K562 (cell line): ENCODE results near the gene BRD3. TPM values are rescaled to one million over a fixed set of nuclear protein-coding genes. Genes with fewer than 3 reads are reported as not detected.

Experiments
- ATAC-seq: fragments of 200-7000 bp; cut with Tn5 transposase; 3 replicates; pipeline ENCODE4 v1.9.1; 2020; ENCODE audit warnings: moderate library complexity
- BruUV-seq: library from RNA; stranded (reverse); fragments of 400-500 nt; replicated peaks from 2 replicates; lab custom pipeline; 2021; lab: Mats Ljungman, UMichigan
- CTCF ChIA-PET: fragments of 300-600 bp; formaldehyde crosslinking; extraction: SDS; loops from one replicate; lab custom pipeline; 2021; ENCODE audit warnings: low intra/inter-chr PET ratio; lab: Yijun Ruan, JAX
- POLR2A ChIA-PET: fragments of 300-600, 350-650 bp; sonication (Branson Sonifier 250); formaldehyde crosslinking; extraction: SDS; loops from one replicate; lab custom pipeline; 2021; ENCODE audit warnings: antibody characterized with exemption, inconsistent platforms; lab: Yijun Ruan, JAX
- DNase-seq, 4 experiments: peaks; one replicate each; pipeline versions ENCODE4 v3.0.0 to v3.0.0-alpha.2; 2011 to 2018; ENCODE audit warnings: low spot score in 3 of 4, mixed read lengths in 3 of 4; ENCODE audit errors: extremely low read depth in 1 of 4
- FAIRE-seq: peaks from 2 replicates; lab custom pipeline; 2011; peaks lifted over from hg19 to GRCh38; lab: Jason Lieb, UNC
- H2AFZ ChIP-seq: 2 replicates; pipeline ENCODE4 v1.6.0; 2011; ENCODE audit warnings: low read depth, low read length, control low read depth, inconsistent platforms
- H3K27ac ChIP-seq: fragments of 200-600 bp; 3 replicates; pipeline ENCODE4 v1.8.0; 2011; ENCODE audit warnings: low read depth, mild to moderate bottlenecking, control low read depth, inconsistent platforms, low read length, moderate library complexity, mixed read lengths; ENCODE audit errors: extremely low read depth
- H3K27me3 ChIP-seq, 2 experiments: fragments of 300-600 bp in 1 of 2; 2 replicates in 1 of 2; 3 replicates in 1 of 2; pipeline versions ENCODE4 v1.6.0 to v1.8.0; 2011; ENCODE audit warnings: inconsistent platforms in 2 of 2, low read length in 2 of 2, mild to moderate bottlenecking in 1 of 2, mixed read lengths in 1 of 2, moderate library complexity in 1 of 2; ENCODE audit not compliant: control insufficient read depth in 2 of 2, insufficient read depth in 2 of 2
- H3K36me3 ChIP-seq: fragments of 300-600 bp; 3 replicates; pipeline ENCODE4 v1.8.0; 2011; ENCODE audit warnings: mild to moderate bottlenecking, low read length, inconsistent platforms; ENCODE audit not compliant: control insufficient read depth, insufficient read depth
- H3K4me1 ChIP-seq, 2 experiments: fragments of 200-600 bp in 1 of 2; replicated peaks in 1 of 2; 2 replicates in 1 of 2; 3 replicates in 1 of 2; pipeline versions ENCODE4 v1.5.1 to v1.8.0; 2011; ENCODE audit warnings: inconsistent platforms in 2 of 2, low read length in 2 of 2, mild to moderate bottlenecking in 1 of 2, mixed read lengths in 1 of 2, moderate library complexity in 1 of 2; ENCODE audit not compliant: control insufficient read depth in 2 of 2, insufficient read depth in 2 of 2
- H3K4me2 ChIP-seq: 2 replicates; pipeline ENCODE4 v1.6.1; 2011; ENCODE audit warnings: low read length, control low read depth, inconsistent platforms, mixed read lengths; ENCODE audit not compliant: insufficient read depth
- H3K4me3 ChIP-seq: fragments of 200-600 bp; sonication (generic), shearing (Covaris generic); 2 replicates; pipeline ENCODE4 v1.5.1; 2016; ENCODE audit warnings: control low read depth, inconsistent platforms
- H3K79me2 ChIP-seq: fragments of 200-600 bp; 3 replicates; pipeline ENCODE4 v1.8.0; 2011; ENCODE audit warnings: low read length, inconsistent platforms; ENCODE audit not compliant: control insufficient read depth, insufficient read depth
- H3K9ac ChIP-seq, 2 experiments: 2 replicates each; pipeline versions ENCODE4 v1.6.0 to v1.6.1; 2011; ENCODE audit warnings: low read depth in 2 of 2, low read length in 2 of 2, control low read depth in 1 of 2, inconsistent platforms in 1 of 2, mild to moderate bottlenecking in 1 of 2, mixed read lengths in 1 of 2; ENCODE audit not compliant: insufficient read depth in 1 of 2
- H3K9me1 ChIP-seq: one replicate; pipeline ENCODE4 v1.6.0; 2011; ENCODE audit warnings: inconsistent platforms, mild to moderate bottlenecking, low read length, moderate library complexity; ENCODE audit not compliant: control insufficient read depth, insufficient read depth
- H3K9me3 ChIP-seq: replicated peaks from 2 replicates; pipeline ENCODE4 v1.5.1; 2011; ENCODE audit warnings: low read depth, low read length, inconsistent platforms; ENCODE audit not compliant: control insufficient read depth, insufficient read depth
- H4K20me1 ChIP-seq: replicated peaks from 2 replicates; pipeline ENCODE4 v1.6.1; 2011; ENCODE audit warnings: low read length, inconsistent platforms, mixed read lengths; ENCODE audit not compliant: control insufficient read depth, insufficient read depth
- BDP1 ChIP-seq: IDR thresholded peaks from 3 replicates; pipeline ENCODE4 v1.6.1; 2011; ENCODE audit not compliant: insufficient read length, insufficient read depth
- GABPA ChIP-seq: fragments of 200-800 bp; sonication (Bioruptor generic); conservative IDR thresholded peaks from 2 replicates; pipeline ENCODE4 v1.6.1; 2016; ENCODE audit warnings: low read depth, missing genetic modification characterization, missing compliant biosample characterization
- HDAC1 ChIP-seq, 2 experiments: fragments of 450-650 bp; IDR thresholded peaks; 2 replicates each; pipeline ENCODE4 v1.6.1; 2016 to 2017; ENCODE audit warnings: inconsistent platforms in 1 of 2, mild to moderate bottlenecking in 1 of 2, moderate library complexity in 1 of 2
- KLF16 ChIP-seq: IDR thresholded peaks from 2 replicates; pipeline ENCODE4 v1.6.1; 2016; ENCODE audit warnings: antibody characterized with exemption
- SIN3B ChIP-seq: fragments of 450-650 bp; IDR thresholded peaks from 2 replicates; pipeline ENCODE4 v1.6.1; 2017; ENCODE audit warnings: low read depth, mild to moderate bottlenecking, moderate library complexity
- SMARCE1 ChIP-seq: fragments of 450-650 bp; IDR thresholded peaks from 2 replicates; pipeline ENCODE4 v1.7.1; 2016; ENCODE audit warnings: mild to moderate bottlenecking
- YY1 ChIP-seq, 3 experiments: IDR thresholded peaks; 2 replicates each; pipeline ENCODE4 v1.6.1; 2011; ENCODE audit warnings: low read length in 2 of 3, mild to moderate bottlenecking in 2 of 3, moderate library complexity in 2 of 3, borderline replicate concordance in 1 of 3, control low read depth in 1 of 3, low read depth in 1 of 3; ENCODE audit not compliant: insufficient read depth in 3 of 3, insufficient replicate concordance in 2 of 3, control insufficient read depth in 1 of 3, insufficient read length in 1 of 3; ENCODE audit errors: extremely low read depth in 1 of 3
- ZNF384 ChIP-seq: IDR thresholded peaks from 2 replicates; pipeline ENCODE4 v1.6.1; 2012; ENCODE audit warnings: low read depth, low read length, improper control_type of control experiment
- WGBS: fragments of 100-300 bp; shearing (Covaris generic); methylation state at CpG from one replicate; pipeline ENCODE4 v1.1.6; 2016; ENCODE audit warnings: low coverage, mixed read lengths; ENCODE audit not compliant: insufficient coverage; ENCODE audit errors: missing lambda C conversion rate; 5-methylcytosine and 5-hydroxymethylcytosine counted together
- in situ Hi-C: fragments of 300-500 bp; cut with MboI; formaldehyde crosslinking; loops from 4 replicates; pipeline ENCODE4 v1.15.0; 2018; ENCODE audit warnings: inconsistent platforms, mixed read lengths
- intact Hi-C: fragments of 100-400 bp; cut with micrococcal nuclease; formaldehyde crosslinking; loops from 2 replicates; pipeline ENCODE4 v1.14.2; 2022
- polyA plus RNA-seq, 8 experiments: library from polyadenylated mRNA; depleted of rRNA in 4 of 8; stranded (reverse) in 5 of 8; unstranded in 3 of 8; fragments of >200 nt; fragmentation: Nextera tagmentation in 2 of 8; fragmentation: Illumina TruSeq in 1 of 8; extraction: Ambion mirVana in 2 of 8; extraction: Trizol in 1 of 8; gene quantifications; 2 replicates each; pipeline versions ENCODE4 v1.2.1 to v1.2.3, GENCODE V29; 2011 to 2014; ENCODE audit warnings: inconsistent platforms in 1 of 8, missing spikeins in 1 of 8
- total RNA-seq, 7 experiments: library from RNA; depleted of rRNA in 6 of 7; stranded (reverse); fragments of >200 nt in 6 of 7; fragmentation: Illumina TruSeq in 2 of 7; extraction: Trizol in 2 of 7; gene quantifications; 2 replicates each; pipeline versions ENCODE4 v1.2.1 to v1.2.3, GENCODE V29; 2011 to 2021; ENCODE audit warnings: low replicate concordance in 1 of 7
- TF ChIP-seq, protein P1 (sequence below), 2 experiments: fragments of 450-650 bp; IDR thresholded peaks; 2 replicates each; pipeline ENCODE4 v1.6.1; 2016
- TF ChIP-seq, protein P2 (sequence below), 2 experiments: IDR thresholded peaks; 2 replicates each; pipeline ENCODE4 v1.6.1; 2012; ENCODE audit warnings: improper control_type of control experiment in 2 of 2, low read depth in 2 of 2, low read length in 2 of 2, borderline replicate concordance in 1 of 2

BRD3 gene
- total and polyA plus RNA-seq, 9 of the 15 experiments (the other 6 are each of a cell fraction or from before 2014, with no cell fraction given): 0.82 to 37.1 (median 4.2) TPM

DNA sequence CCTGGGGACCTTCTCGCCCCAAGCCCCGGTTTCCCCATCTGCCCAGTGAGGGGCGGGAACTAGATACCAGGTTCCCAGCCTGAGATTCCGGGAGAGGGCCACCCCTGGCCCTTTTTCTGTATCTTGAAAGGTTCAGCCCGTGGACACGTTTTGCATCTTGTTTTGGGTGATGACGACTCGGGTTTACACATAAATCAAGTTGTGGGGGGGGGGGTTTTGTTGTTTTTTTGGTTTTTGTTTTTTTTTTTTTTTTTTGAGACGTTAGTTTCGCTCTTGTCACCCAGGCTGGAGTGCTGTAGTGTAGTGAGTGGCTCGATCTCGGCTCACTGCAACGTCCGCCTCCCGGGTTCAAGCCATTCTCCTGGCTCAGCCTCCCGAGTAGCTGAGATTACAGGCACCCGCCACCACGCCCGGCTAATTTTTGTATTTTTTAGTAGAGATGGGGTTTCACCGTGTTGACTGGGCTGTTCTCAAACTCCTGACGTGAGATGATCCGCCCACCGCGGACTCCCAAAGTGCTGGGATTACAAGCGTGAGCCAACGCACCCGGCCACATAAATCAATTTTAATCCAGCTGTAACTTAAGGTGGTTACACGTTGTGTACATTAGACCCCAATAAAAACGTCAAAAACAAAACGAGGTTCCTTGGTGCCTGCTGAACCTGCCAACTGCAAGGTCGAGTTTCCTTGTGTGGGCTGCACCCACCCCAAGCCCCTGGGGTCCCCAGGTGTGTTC lies 1.1 kb upstream of the BRD3 start (continued):
- TF ChIP-seq, protein P1, sequence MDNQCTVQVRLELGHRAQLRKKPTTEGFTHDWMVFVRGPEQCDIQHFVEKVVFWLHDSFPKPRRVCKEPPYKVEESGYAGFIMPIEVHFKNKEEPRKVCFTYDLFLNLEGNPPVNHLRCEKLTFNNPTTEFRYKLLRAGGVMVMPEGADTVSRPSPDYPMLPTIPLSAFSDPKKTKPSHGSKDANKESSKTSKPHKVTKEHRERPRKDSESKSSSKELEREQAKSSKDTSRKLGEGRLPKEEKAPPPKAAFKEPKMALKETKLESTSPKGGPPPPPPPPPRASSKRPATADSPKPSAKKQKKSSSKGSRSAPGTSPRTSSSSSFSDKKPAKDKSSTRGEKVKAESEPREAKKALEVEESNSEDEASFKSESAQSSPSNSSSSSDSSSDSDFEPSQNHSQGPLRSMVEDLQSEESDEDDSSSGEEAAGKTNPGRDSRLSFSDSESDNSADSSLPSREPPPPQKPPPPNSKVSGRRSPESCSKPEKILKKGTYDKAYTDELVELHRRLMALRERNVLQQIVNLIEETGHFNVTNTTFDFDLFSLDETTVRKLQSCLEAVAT (IDR thresholded peaks at IDR 0.05): no peak
- TF ChIP-seq ZNF384: peak; percentile 37; the same call in 1 of the 2 replicates
- 0 out of 4 replicates have a peak, but pooled peaks of 1 of the 2 experiments have one; percentile 15 for TF ChIP-seq HDAC1 (IDR thresholded peaks at IDR 0.05)
- no peak for TF ChIP-seq BDP1

DNA sequence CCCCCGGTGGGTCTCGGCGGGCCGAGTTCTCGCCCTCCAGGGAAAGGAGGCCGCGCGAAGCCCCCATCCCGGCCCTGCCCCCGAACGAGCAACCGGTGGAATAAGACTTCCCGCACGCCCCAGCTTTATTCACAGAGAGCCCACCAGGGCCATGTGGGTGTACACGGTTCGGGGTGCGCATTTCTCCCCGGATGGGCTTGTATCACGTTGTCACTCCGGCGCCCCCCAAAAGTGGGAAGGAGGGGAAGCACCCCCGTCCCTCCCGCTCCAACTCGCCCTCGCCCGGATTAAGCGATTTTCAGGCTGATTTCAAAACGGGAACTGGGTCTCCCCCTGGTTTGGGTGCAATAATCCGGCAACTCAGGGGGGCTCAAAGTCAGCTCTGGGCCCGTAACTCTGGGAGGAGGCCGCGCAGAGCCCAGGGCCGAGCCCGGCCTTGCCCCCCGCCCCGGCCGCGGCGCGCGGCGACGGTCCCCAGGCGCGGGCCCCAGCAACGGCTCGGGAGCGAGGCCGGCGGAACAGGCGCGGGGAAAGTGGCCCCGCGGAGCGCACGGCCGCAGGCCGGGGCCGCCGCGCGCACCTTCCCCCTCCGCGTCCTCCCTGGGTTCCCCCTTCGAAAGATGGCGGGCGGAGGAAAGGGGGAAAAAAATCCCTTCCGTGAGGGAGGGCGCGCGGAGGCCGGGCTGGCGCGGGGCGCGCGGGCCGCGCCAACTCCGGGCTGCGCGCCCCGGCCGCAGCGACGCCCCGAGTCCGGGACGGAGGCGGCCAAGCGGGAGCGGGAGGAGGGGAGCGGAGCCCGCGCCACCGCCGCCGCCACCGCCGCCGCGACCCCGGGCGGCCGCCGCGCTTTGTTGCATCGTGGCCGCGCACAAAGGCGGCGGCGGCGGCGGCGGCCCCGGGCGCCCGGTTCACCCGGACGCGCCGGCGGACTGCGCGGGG lies 644 bp downstream of the BRD3 start:
- Histone ChIP-seq H3K27me3 (peaks cover 24 to 31% of the 10 kb centered on the region in 2 experiments), H3K79me2 (peaks cover 49% of the 10 kb centered on the region), H3K27ac (peak overlapping the region; percentile 85), H3K4me3 (peak overlapping the region; percentile 75), H2AFZ (peak overlapping the region; percentile 63), H3K4me2 (peak overlapping the region; percentile 77), H3K9me1 (peaks cover 3% of the 10 kb centered on the region), H3K9me3 (no peaks in the 10 kb centered on the region), H3K4me1 (peaks cover 10 to 43% of the 10 kb centered on the region in 2 experiments; a peak in 4 of 5 replicates), H4K20me1 (peaks cover 3% of the 10 kb centered on the region; the same call in 1 of the 2 replicates), H3K9ac (peak overlapping the region; percentile 84 to 95), H3K36me3 (no peaks in the 10 kb centered on the region)
- no peak for FAIRE-seq
- intact Hi-C loops (no loop called here), in situ Hi-C loops (no loop called here)
- CTCF ChIA-PET: no interaction called here
- peak; percentile 32 to 71 (median 62) for DNase-seq
- no TSS peak for BruUV-seq
- WGBS: 1% methylated on average over 33 of the region's 126 CpGs
- ATAC-seq: peak; percentile 24
- POLR2A ChIA-PET: interaction anchor here (0.6 to 0.8 kb wide), 3 partner anchors 18 to 604 kb away, joined by 3 to 4 read pairs (median 3); no protein-coding TSS in a partner anchor
- TF ChIP-seq, protein P2, sequence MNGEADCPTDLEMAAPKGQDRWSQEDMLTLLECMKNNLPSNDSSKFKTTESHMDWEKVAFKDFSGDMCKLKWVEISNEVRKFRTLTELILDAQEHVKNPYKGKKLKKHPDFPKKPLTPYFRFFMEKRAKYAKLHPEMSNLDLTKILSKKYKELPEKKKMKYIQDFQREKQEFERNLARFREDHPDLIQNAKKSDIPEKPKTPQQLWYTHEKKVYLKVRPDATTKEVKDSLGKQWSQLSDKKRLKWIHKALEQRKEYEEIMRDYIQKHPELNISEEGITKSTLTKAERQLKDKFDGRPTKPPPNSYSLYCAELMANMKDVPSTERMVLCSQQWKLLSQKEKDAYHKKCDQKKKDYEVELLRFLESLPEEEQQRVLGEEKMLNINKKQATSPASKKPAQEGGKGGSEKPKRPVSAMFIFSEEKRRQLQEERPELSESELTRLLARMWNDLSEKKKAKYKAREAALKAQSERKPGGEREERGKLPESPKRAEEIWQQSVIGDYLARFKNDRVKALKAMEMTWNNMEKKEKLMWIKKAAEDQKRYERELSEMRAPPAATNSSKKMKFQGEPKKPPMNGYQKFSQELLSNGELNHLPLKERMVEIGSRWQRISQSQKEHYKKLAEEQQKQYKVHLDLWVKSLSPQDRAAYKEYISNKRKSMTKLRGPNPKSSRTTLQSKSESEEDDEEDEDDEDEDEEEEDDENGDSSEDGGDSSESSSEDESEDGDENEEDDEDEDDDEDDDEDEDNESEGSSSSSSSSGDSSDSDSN (IDR thresholded peaks at IDR 0.05; ENCODE audit: borderline replicate concordance in 1 of 2, low read depth in 2 of 2, low read length in 2 of 2): peak in 1 of 2 experiments; percentile 24; a peak in 1 of 4 replicates
- TF ChIP-seq GABPA (0 out of 2 replicates have a peak, but pooled peaks have one; percentile 4), KLF16 (no peak), SMARCE1 (no peak), YY1 (IDR thresholded peaks at IDR 0.05; ENCODE audit: borderline replicate concordance in 1 of 3, control insufficient read depth in 1 of 3, extremely low read depth in 1 of 3, insufficient read depth in 3 of 3, insufficient read length in 1 of 3, insufficient replicate concordance in 2 of 3, low read depth in 1 of 3, low read length in 2 of 3) (peak in 2 of 3 experiments; percentile 68 to 82), SIN3B (peak; percentile 35; the same call in 1 of the 2 replicates)
